GM21576 (cell line): Measurements from ENCODE around the gene CKAP4.

Source experiments
- ATAC-seq: cut with Tn5 transposase; IDR thresholded peaks from one replicate; pipeline ENCODE4 v1.9.1; 2021; ENCODE audit warnings: mild to moderate bottlenecking, moderate library complexity; ENCODE audit not compliant: unreplicated experiment

The CKAP4 gene

GRCh38 chr12:106205208-106206069 lies 42.4 kb downstream of the CKAP4 start:
- ATAC-seq: no peak

DNA sequence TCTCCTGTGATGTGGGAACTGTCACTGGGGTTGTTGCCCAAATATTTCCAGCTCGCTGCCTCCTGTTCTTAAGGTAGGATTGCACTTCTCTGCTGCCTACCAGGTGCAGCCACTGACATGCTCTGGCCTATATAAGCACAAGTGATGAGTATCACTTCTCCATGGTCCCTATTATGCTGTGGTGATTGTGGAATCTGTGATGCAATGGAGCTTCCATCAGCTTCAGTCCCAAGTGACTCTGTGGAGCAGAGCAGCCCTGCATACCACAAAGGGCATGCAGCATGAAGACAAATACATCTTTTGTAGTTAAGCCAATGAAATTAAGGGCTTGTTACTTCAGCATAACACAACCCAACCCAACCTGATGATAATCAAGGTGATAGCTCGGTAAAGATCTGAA lies 43.5 kb downstream of the CKAP4 start:
- ATAC-seq: no peak

- no peak for ATAC-seq
These were observed 49.8 kb downstream of the CKAP4 start for GRCh38 chr12:106197906-106198623.

GRCh38 chr12:106195621-106196027 lies 52.2 kb downstream of the CKAP4 start:
- ATAC-seq: no peak

GRCh38 chr12:106194351-106194750 lies 53.5 kb downstream of the CKAP4 start:
- ATAC-seq: no peak

GRCh38 chr12:106193394-106194215 lies 54.2 kb downstream of the CKAP4 start:
- ATAC-seq: no peak

GRCh38 chr12:106192659-106193393 lies 55.0 kb downstream of the CKAP4 start:
- no peak for ATAC-seq

DNA sequence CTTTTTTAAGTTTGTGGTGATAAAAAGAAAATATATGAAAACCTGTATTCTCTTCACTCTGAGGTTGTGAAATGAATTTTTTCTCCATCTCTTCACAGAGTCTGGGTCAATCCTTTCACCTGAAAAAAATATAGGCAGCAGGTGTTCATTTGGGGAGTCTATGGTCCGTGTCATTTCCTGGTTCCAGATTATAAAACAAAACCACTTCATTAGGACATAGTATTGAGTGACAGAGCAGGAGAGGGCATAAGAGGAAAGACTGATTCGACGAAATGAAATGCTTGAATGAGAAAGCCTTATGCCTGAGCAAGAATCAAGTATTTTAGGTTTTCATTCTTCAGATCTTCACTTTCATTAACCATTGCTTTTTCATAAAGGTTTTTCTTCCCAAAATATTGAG lies 57.2 kb downstream of the CKAP4 start:
- ATAC-seq: no peak

- ATAC-seq: no peak
These were observed 58.5 kb downstream of the CKAP4 start for GRCh38 chr12:106189341-106189740.

- ATAC-seq: no peak
These were observed 59.6 kb downstream of the CKAP4 start for GRCh38 chr12:106188256-106188655.
